ENCODE measurements around the gene CALHM6.

The CALHM6 gene

GRCh38 chr6:116446399-116446798 lies 14.8 kb upstream of the CALHM6 start:
- DNase-seq (ENCODE audit: low spot score): no peak

GRCh38 chr6:116447052-116447451 lies 14.1 kb upstream of the CALHM6 start:
- DNase-seq (ENCODE audit: low spot score): no peak

- peak; percentile 22 for DNase-seq (ENCODE audit: low spot score)
Observed at GRCh38 chr6:116447496-116448011, 13.6 kb upstream of the CALHM6 start.

GRCh38 chr6:116449565-116449964 lies 11.6 kb upstream of the CALHM6 start:
- DNase-seq (ENCODE audit: low spot score): no peak

- DNase-seq (ENCODE audit: low spot score): no peak
Observed at GRCh38 chr6:116450185-116450710, 10.9 kb upstream of the CALHM6 start.

- no peak for DNase-seq (ENCODE audit: low spot score)
Observed at GRCh38 chr6:116450769-116451740, 10.1 kb upstream of the CALHM6 start.

GRCh38 chr6:116451916-116452315 lies 9.3 kb upstream of the CALHM6 start:
- no peak for DNase-seq (ENCODE audit: low spot score)

- DNase-seq (ENCODE audit: low spot score): no peak
Observed at GRCh38 chr6:116452531-116452930, 8.6 kb upstream of the CALHM6 start.

GRCh38 chr6:116456106-116456505 lies 5.1 kb upstream of the CALHM6 start:
- no peak for DNase-seq (ENCODE audit: low spot score)

GRCh38 chr6:116456927-116457326 lies 4.2 kb upstream of the CALHM6 start:
- DNase-seq (ENCODE audit: low spot score): no peak

- no peak for DNase-seq (ENCODE audit: low spot score)
Observed at GRCh38 chr6:116458264-116458663, 2.9 kb upstream of the CALHM6 start.

- DNase-seq (ENCODE audit: low spot score): no peak
Observed at GRCh38 chr6:116459927-116460326, 1.2 kb upstream of the CALHM6 start.

- no peak for DNase-seq (ENCODE audit: low spot score)
Observed at GRCh38 chr6:116461932-116462885, 1.0 kb downstream of the CALHM6 start.

GRCh38 chr6:116463301-116463700 lies 2.1 kb downstream of the CALHM6 start:
- no peak for DNase-seq (ENCODE audit: low spot score)

- no peak for DNase-seq (ENCODE audit: low spot score)
Observed at GRCh38 chr6:116465246-116465645, 4.1 kb downstream of the CALHM6 start.

GRCh38 chr6:116467096-116467495 lies 5.9 kb downstream of the CALHM6 start:
- DNase-seq (ENCODE audit: low spot score): no peak

GRCh38 chr6:116467514-116467913 lies 6.3 kb downstream of the CALHM6 start:
- no peak for DNase-seq (ENCODE audit: low spot score)

- DNase-seq (ENCODE audit: low spot score): no peak
Observed at GRCh38 chr6:116468293-116468692, 7.1 kb downstream of the CALHM6 start.

GRCh38 chr6:116471531-116471930 lies 10.4 kb downstream of the CALHM6 start:
- no peak for DNase-seq (ENCODE audit: low spot score)

- no peak for DNase-seq (ENCODE audit: low spot score)
Observed at GRCh38 chr6:116472706-116473105, 11.5 kb downstream of the CALHM6 start.

- no peak for DNase-seq (ENCODE audit: low spot score)
Observed at GRCh38 chr6:116475141-116475540, 14.0 kb downstream of the CALHM6 start.

- no peak for DNase-seq (ENCODE audit: low spot score)
Observed at GRCh38 chr6:116476002-116476678, 15.0 kb downstream of the CALHM6 start.
